Activated CD4-positive, alpha-beta T cell treated with anti-CD3 and anti-CD28 coated beads, Interleukin-2, amount 50 U/mL, for 1 hour (primary cell): ENCODE results near the gene EDARADD.
"Not testable (repeated sequence)": the region's sequence is repeated elsewhere in the genome, so short reads cannot be mapped to it uniquely, and the experiment has no call there.

Experiments used
- DNase-seq: peaks from one replicate; pipeline ENCODE4 v3.0.0-alpha.2; 2020

The EDARADD gene

GRCh38 chr1:236440373-236440772 is 46.3 kb downstream of the EDARADD start:
- no peak for DNase-seq

DNA sequence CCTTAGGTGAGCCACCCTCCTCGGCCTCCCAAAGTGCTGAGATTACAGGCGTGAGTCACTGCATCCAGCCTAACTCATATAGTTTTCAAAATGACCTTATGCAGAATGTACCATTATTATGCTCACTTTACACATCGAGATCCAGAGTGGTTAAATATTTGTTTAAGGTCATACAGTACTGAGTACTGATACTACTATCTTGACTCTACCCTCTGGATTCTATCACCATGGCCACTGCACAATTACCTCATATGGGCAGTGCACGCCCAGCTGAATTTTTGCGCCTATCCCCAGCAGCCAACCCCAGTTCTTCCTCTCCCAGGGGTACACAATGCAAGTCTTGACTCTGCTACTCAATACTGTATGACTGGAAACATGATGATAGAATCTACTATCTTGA is 56.7 kb downstream of the EDARADD start:
- DNase-seq: no peak

DNA sequence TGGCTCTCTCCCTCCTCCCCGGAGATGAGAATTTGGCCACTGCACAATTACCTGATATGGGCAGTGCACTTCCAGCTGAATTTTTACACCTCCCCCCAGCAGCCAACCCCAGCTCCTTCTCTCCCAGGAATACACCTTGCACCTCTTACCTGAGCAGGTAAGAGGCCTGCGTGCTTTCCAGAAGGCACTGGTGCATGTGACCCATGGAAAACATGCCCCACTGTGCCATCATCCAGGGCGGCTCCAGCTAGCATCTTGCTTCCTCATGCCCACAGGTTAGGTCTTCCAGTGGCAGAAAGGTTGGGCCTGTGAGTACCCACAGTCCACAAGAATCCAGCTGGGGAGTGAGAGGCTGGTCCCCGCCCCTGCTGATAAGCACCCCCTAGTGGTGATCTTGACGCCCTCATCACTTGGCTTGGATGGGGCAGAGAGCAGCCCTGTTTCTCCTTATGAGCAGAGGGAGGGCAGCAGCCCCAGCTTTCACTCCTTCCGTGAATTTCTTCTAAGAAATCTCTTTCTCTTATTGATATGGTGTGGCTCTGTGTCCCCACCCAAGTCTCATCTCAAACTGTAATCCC is 57.8 kb downstream of the EDARADD start:
- DNase-seq: peak; percentile 26

DNA sequence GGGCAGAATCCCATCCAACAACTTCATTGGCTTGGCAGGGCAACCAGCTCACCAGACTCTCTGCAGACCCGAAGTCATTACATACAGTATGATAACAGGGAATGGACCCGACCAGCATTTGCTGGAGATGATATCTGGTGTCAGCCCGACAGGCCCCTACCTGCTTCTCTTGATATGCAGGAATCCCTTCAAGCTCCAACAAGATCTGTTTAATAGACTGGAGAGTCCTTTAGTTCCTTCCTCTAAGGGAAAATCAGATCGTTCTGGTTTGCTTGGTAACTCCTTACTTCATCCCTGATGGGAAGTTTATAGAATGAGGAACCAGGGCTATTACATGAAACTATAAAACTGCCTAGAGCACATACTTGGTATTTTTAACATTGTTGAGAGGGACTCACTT is 61.2 kb downstream of the EDARADD start:
- no peak for DNase-seq

GRCh38 chr1:236457775-236458174 is 63.7 kb downstream of the EDARADD start:
- no peak for DNase-seq

- no peak for DNase-seq
Observed at GRCh38 chr1:236458996-236459395, 64.9 kb downstream of the EDARADD start.

- no peak for DNase-seq
Observed at GRCh38 chr1:236460103-236460502, 66.0 kb downstream of the EDARADD start.

DNA sequence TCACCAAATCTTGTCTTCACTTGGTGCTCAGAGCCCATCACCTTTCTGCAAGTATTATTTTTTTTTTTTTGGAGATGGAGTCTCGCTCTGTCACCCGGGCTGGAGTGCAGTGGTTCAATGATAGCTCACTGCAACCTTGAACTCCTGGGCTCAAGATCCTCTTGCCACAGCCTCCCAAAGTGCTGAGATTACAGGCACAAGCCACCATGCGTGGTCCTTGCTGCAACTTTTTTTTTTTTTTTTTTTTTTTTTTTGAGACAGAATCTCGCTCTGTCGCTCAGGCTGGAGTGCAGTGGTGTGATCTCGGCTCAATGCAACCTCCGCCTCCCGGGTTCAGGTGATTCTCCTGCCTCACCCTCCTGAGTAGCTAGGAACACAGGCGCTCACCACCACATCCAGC is 70.1 kb downstream of the EDARADD start:
- not testable (repeated sequence) for DNase-seq

- no peak for DNase-seq
Observed at GRCh38 chr1:236465231-236465958, 71.3 kb downstream of the EDARADD start.

DNA sequence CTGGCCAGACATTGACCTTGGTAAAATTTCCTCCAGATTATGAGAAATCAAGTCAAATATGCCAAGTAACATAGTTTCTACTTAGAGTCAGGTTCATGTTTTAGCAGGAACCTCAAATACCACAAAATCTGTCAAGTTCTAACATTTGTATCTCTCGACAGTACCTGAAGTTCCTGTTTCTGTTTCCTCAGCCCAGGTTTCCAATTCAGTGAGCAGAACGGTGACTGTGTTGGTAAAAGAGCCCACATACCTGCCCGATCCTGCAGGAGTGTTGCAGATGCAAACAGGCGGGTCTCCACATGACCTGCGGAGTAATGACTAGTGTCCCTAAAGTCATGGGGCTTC is 71.8 kb downstream of the EDARADD start:
- DNase-seq: no peak

GRCh38 chr1:236467327-236467641 is 73.2 kb downstream of the EDARADD start:
- no peak for DNase-seq

DNA sequence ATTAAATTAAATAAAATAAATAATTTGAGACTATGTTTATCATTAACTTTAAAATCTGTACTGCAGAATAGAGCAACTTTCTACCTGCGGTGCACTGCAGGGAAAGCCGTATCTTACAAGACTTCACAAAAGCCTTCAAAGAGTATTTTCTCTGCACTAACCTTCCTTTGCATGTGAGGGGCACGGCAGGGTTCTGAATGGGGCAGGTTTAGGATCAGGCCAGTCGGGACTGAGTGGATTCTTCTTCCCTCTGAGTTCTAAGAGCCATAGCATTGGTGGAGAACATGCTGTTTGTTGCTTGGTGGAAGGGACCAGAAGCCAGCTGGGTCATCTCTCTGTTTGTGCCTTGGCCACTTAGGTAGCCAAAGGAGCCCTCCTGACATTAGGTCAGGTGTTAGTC is 74.5 kb downstream of the EDARADD start:
- DNase-seq: no peak

DNA sequence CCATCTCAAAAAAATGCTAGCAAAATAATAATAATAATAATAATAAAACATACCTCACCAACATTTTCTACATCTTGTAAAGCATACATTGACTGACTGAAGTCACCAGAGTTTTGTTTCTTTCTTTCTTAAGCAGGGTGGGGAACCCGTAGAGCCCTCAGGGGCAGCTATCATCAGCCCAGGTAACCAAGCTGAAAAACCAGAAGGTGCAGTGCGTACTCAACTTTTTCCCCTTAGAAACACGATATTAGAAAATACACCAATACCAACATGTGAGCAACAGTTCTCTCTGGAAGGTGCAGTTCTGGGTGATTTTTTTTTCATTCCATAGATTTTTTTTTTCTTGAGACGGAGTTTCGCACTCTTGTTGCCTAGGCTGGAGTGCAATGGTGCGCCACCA is 75.4 kb downstream of the EDARADD start:
- no peak for DNase-seq

GRCh38 chr1:236471096-236471495 is 77.0 kb downstream of the EDARADD start:
- no peak for DNase-seq

DNA sequence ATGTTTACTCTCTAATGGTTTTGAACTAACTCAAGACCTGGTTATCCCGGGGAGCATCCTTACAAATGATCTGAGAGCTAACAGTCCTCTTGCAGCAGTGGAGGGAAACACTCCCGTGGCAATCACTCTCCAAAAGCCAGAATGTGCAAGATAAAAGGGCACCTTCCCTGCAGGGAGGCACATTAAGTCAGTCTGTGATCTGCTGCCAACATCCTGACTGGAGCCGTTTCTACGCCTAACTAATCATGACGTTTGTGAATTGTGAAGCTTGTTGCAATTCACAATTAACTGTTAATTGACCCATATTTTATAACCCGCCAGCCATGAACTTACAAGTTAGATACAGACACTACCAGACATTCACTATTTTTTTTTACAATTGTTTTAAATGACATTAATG is 77.6 kb downstream of the EDARADD start:
- no peak for DNase-seq

DNA sequence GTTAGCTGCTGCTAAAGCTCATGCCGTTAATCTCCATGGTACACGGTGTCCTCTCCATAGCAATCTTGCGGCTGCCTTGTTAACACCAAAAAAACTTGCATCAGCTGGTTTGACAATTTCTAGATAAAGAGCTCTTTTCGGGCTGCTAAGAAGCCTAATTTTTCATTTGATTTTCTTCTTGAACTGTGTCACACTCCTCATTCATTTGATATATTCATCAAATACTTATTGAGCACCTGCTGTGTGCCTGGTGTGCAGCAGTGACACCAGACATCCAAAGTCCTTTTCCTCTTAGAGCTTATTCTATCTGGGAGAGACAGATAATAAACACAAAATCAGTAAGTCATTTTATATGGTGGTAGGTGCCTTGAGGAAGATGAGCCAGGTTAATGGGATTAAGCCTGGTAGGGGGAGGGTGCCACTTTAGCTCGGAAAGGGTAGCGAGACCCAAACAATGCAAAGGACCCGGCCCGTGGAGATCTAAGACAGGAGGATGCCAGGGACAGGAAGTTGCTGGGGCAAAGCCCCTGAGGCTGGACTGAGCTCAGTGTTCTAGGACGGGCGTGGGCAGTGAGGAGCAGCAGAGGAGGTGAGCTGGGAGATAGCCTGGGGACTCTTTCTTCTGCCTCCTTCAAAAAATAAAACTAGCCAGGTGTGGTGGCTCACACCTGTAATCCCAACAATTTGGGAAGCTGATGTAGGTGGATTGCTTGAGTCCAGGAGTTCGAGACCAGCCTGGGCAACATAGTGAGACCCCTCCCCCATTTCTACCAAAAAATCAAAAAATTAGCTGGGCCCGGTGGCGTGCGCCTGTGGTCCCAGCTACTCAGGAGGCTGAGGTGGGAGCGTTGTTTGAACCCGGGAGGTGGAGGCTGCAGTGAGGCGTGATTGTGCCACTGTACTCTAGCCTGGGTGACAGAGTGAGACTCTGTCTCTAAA is 79.0 kb downstream of the EDARADD start:
- DNase-seq: no peak

GRCh38 chr1:236476019-236476418 is 81.9 kb downstream of the EDARADD start:
- DNase-seq: no peak

- DNase-seq: no peak
Observed at GRCh38 chr1:236480758-236481436, 86.8 kb downstream of the EDARADD start.

DNA sequence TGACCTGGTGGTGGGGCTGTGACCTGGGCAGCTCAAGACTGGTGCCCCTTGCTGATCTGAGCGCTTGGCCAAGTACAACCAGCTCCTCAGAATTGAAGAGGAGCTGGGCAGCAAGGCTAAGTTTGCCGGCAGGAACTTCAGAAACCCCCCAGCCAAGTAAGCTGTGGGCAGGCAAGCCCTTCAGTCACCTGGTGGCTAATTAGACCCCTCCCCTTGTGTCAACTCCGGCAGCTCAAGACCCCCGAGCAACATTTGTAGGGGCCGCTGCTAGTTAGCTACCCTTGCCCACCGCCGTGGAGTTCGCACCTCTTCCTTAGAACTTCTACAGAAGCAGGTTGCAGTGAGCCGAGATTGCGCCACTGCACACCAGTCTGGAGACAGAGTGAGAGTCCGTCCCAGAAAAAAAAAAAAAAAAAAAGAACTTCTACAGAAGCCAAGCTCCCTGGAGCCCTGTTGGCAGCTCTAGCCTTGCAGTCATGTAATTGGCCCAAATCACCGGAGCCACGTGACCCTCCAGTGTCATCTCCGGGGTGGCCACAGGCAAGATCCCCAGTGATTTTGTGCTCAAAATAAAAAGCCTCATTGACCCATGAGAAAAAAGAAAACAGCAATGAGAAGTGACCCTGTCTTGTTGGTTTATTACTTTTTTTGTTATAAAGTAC is 90.4 kb downstream of the EDARADD start:
- no peak for DNase-seq

GRCh38 chr1:236486356-236487002 is 92.4 kb downstream of the EDARADD start:
- DNase-seq: no peak

DNA sequence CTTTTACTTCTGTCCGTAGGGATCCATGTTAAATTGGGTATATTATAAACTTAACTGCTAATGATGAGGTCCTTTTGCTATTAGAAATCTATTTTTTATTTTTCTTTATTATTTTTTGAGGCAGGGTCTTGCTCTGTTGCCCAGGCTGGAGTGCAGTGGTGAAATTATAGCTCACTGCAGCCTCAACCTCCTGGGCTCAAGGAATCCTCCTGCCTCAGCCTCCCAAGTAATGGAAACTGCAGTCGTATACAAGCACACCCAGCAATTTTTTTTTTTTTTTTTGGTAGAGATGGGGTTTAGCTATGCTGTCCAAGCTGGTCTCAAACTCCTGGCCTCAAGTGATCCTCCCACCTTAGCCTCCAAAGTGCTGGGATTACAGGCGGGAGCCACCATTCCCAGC is 95.1 kb downstream of the EDARADD start:
- not testable (repeated sequence) for DNase-seq

DNA sequence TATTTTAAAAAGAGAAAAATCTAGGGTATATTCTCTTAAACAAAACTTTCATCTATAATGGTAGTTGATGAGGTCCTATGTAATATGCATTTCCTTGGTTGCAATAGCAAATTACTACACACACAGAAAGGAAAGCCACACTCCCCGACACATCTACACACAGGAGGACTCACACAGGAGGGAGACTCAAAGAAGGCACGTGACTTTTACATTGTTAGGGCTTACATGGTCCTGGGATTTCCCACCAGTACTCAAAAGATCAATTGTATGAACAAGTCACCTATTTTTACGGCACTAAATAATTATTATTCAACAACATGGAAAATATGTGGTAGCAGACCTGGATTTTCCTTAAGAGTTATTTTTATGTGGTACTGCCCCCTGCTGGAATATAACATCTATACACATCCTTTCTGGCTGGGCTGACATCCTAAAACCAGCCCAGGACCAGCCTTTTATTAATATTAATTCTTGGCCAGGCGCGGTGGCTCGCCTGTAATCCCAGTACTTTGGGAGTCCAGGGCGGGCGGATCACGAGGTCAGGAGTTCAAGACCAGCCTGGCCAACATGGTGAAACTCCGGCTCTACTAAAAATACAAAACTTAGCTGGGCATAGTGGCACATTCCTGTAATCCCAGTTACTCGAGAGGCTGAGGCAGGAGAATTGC is 95.8 kb downstream of the EDARADD start:
- no peak for DNase-seq
